Fibroblast of the aortic adventitia (primary cell): Measurements from ENCODE around the gene CALR3. TPM values are rescaled to one million over a fixed set of nuclear protein-coding genes. Genes with fewer than 3 reads are reported as not detected.

Experiments
- DNase-seq: peaks from one replicate; pipeline ENCODE4 v3.0.0-alpha.2; 2010; ENCODE audit warnings: low read depth
- H3K4me3 ChIP-seq: 2 replicates; pipeline ENCODE4 v1.5.1; 2011; ENCODE audit warnings: low read depth, mild to moderate bottlenecking, control low read depth, low read length, moderate library complexity
- total RNA-seq: library from RNA; depleted of rRNA; stranded (reverse); fragments of >200 nt; gene quantifications from 2 replicates; pipeline ENCODE4 v1.2.3, GENCODE V29; 2012; ENCODE audit warnings: low replicate concordance
- TF ChIP-seq, protein P1 (sequence below): IDR thresholded peaks from 2 replicates; pipeline ENCODE4 v1.5.1; 2011; ENCODE audit warnings: mild to moderate bottlenecking, low read length, control low read depth, inconsistent platforms; ENCODE audit not compliant: insufficient read depth

Gene CALR3
- total RNA-seq, 1 donor = not detected

DNA sequence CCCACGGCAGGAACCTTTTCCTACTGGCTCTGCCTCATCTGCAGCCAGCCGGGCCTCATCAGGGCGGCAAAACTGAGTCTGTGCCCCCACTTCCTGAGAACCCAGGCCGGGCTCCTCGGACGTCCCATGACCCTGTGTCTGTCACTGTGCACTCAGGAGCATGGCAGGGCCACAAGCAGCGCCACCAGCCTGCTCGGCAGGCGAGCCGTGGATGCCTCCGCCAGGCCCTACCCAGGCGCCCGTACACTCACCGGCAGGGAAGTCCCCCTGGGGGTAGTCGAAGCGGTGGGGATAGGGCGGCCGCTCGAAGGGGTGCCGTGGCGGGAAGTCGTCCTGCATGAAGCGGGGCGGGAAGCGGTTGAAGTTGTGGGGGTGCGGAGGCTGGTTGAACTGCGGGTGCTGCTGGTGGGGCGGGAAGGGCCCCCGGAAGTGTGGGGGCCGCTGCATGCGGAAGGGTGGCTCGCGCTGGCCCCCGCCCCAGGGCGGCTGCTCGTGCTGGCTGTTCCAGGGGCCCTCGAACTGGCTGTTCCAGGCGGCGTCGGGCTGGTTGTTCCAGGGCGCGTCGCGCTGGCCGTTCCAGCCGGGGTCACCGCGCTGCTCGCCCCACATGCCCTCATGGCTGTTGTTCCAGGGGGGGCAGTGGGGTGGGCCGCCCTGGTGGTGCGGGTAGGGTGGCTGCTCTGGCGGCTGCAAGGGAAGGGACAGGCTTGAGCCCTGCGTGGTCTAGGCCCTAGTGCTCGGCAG, 29.2 kb upstream of the CALR3 start:
- no peak for DNase-seq
- H3K4me3 ChIP-seq = no peak overlapping the region
- TF ChIP-seq, protein P1, sequence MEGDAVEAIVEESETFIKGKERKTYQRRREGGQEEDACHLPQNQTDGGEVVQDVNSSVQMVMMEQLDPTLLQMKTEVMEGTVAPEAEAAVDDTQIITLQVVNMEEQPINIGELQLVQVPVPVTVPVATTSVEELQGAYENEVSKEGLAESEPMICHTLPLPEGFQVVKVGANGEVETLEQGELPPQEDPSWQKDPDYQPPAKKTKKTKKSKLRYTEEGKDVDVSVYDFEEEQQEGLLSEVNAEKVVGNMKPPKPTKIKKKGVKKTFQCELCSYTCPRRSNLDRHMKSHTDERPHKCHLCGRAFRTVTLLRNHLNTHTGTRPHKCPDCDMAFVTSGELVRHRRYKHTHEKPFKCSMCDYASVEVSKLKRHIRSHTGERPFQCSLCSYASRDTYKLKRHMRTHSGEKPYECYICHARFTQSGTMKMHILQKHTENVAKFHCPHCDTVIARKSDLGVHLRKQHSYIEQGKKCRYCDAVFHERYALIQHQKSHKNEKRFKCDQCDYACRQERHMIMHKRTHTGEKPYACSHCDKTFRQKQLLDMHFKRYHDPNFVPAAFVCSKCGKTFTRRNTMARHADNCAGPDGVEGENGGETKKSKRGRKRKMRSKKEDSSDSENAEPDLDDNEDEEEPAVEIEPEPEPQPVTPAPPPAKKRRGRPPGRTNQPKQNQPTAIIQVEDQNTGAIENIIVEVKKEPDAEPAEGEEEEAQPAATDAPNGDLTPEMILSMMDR = no peak

DNA sequence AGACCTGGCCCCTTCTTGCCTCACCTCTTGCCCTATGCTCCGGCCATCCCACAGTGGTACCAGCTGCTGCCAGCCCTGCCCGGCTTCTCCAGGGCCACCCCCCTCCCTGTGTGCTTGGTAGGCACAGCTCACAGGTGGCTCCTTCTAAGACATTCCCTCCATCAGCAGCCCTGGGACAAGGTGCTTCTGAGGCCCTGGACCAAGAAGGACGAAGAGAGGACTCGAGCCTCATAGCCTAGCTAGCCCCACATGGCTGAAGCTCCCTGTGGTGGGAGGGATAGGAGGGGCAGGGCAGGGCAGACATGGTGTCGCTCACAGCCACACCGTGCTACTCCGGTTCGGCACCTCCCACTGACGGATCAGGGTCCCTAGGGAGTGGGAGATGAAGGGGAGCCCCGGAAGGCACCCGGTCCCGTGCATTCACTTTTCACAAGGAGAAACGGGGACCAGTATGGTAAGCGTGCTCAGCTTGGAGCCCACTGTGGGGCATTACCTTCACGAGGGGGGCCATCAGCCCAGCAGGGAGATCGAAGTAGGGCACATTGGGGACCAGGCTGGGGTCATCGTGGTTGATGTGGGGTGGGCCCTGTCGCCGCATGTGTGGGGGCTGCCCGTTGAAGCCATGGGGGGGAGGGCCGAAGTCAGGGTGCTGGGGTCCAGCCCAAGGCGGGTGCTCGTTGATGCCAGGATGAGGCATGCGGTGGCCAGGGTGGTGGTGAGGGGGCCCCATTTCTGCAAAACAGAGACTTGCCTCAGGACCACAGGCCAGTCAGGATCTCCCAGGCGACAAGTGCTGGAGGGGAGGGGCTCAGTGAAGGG, 26.8 kb upstream of the CALR3 start:
- TF ChIP-seq, protein P1 = no peak
- DNase-seq = no peak
- no peak overlapping the region for H3K4me3 ChIP-seq

DNA sequence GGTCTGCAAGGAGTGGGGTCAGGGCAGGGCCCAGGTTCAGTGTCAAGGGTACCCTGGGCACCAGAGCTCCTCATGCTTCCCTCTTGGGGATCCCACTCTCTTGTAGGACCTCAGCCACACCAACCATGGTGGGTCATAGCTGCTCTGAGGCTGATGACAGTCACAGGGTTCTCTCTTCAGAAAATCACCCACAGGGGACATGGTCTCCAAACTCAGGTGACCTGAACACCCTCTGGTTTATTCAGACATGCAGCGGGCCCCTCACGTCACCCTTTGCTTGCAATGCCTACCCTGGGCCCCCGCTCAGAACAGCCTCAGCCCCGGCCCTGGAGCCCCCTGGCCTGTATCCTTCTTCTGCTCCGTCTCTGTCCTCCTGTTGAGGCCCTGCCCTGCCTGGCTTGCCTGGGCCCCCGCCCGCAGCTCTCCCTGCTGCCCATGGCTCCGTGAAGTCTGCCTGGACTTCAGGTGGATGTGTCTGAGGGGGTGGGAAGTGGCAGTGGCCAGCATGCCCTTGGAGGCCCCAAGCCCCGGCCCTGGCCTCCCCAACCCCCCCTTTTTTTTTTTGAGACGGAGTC, 25.8 kb upstream of the CALR3 start:
- TF ChIP-seq, protein P1 = no peak

DNA sequence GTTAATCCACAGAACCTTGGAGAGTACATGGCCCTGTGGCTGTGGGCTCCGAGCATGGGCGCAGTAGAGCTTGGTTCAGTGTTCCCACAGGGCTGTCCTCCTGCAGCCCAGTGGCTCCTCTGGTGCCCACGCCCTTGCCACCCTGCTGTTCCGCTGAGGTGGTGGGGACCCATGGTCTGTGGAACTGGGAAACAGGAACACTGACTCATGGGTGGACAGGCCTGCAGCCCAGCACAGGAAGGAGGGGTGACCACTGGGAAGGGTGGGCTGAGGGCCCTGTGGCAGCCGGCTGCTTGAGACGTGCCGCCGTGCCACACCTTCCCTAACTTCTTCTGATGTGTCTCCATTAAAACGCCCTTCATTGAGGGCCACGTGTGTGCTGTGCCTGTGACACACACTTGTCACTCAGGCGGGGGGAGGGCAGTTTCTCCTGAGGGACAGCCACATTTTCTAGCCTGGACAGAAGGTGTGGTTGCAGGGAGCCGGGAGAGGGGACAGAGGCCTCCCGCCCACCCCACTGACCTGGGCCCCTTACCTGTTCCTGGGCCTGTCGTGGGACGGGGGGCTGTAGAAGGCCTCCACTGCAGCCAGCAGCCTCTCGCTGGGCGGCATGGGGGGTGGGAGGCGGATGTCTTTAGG, 25.1 kb upstream of the CALR3 start:
- no peak for DNase-seq
- TF ChIP-seq, protein P1 = no peak
- no peak overlapping the region for H3K4me3 ChIP-seq

More for the DNA sequence above, 25.8 kb upstream of the CALR3 start:
- no peak for DNase-seq
- no peak overlapping the region for H3K4me3 ChIP-seq

DNA sequence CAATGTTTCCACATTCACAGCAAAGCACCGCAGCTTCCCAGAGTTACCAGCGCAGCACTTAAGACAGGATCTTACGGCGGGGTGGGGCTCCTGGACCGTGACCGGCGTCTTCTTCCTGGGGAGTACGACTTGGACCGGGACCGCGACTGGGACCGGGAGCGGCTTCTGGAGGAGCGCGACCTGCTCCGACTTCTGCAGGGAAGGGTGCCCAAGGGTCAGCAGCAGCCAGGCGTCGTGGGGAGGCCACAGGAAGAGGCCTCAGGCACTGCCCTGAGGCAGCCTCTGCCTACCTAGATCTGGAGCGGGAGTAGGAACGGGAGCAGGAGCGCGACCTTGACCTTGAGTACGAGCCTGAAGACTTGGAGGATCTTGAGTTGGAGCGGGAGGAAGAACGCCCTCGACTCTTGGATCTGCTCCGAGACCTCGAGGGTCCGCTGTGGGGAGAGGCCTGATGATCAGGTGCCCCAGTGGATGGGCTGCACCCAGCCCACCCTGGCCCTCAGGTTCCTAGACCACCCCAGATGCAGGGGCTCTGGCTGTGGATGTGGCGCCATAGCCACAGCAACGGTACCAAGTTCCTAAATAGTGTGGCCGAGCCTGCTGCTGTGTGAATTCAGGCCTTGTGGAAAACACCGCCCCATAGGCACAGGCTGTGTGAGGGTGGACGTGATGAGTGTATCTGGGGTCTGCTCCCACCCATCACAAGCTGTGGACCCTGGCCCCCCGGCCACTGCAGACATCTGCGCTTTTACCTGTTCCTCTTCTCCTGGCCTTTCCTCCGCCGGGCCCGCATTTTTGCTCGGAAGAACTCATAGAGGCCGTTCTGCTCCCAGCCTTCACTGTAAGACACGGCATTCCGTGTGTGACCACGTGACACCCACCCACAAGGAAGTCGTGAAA, 24.4 kb upstream of the CALR3 start:
- TF ChIP-seq, protein P1 = no peak
- H3K4me3 ChIP-seq = no peak overlapping the region
- no peak for DNase-seq

DNA sequence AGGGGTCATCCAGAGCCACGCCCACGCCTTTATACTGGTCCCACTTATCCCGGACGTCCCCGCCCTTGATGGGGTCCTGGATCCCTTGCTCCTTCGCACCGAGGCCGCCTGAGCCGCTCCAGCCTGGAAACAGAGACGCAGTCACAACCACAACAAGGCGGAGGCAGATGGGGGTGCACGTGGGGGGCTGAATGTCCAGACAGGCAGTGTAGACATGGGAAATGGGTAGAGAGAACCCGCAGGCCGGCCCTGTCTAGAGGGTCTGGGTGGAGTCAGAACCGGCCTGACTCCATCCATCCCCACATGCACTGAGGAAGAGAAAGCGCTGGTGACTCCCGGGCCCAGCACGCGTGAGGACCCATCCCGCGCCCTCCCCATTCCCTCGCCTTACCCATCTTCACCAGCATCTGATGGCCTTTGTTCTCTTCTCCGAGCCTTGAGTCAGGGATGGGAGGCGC, 23.3 kb upstream of the CALR3 start:
- no peak overlapping the region for H3K4me3 ChIP-seq
- DNase-seq = no peak
- TF ChIP-seq, protein P1 = no peak
